ENCODE results near the gene NUP210L.

- TF ChIP-seq TARDBP (IDR thresholded peaks at IDR 0.05) (no peak), ZNF384 (IDR thresholded peaks at IDR 0.05) (no peak), HDGF (IDR thresholded peaks at IDR 0.05; ENCODE audit: borderline replicate concordance) (no peak), SUZ12 (IDR thresholded peaks at IDR 0.05) (no peak), SP1 (IDR thresholded peaks at IDR 0.05) (no peak), LEF1 (IDR thresholded peaks at IDR 0.05; ENCODE audit: borderline replicate concordance) (no peak), CTBP1 (IDR thresholded peaks at IDR 0.05; ENCODE audit: borderline replicate concordance) (no peak), BHLHE40 (IDR thresholded peaks at IDR 0.05; ENCODE audit: borderline replicate concordance) (no peak), FOXA1 (IDR thresholded peaks at IDR 0.05) (no peak), FOXK2 (IDR thresholded peaks at IDR 0.05) (no peak)
These were observed 35.7 kb upstream of the NUP210L start for GRCh38 chr1:154190550-154190949.

All from HEK293T (cell line).